Measurements from ENCODE around the gene LRRC37A.
"Not testable (repeated sequence)": the region's sequence is repeated elsewhere in the genome, so short reads cannot be mapped to it uniquely, and the experiment has no call there.

LRRC37A gene

DNA sequence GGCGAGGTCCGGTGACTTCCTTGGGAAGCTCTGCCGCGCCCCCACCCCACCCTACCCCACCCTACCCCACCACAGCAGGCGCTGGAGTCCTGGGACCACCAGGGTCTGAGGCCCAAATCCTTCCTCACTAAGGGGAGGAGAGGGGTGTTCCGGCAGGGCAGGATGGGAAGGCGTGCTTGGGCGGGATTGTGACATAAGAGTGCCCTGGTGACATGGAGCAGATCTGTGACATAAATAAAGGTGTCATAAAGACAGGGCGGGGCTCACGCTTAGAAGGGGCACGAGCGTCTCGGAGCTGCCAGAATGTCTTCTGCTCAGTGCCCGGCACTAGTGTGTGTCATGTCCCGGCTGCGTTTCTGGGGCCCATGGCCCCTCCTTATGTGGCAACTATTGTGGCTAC is at the start of gene LRRC37A:
TSS of gene LRRC37A (plus strand) at position 301 of the 400 bp plus-strand sequence. CDS start at position 304, 3 bp downstream.
- H3K27ac ChIP-seq, H3K4me3 ChIP-seq: not testable (repeated sequence)

GRCh38 chr17:46249153-46249552 is 45.8 kb upstream of the LRRC37A start:
- H3K27ac ChIP-seq, H3K4me3 ChIP-seq: not testable (repeated sequence)

- not testable (repeated sequence) for H3K27ac ChIP-seq, H3K4me3 ChIP-seq
These were observed 42.1 kb upstream of the LRRC37A start for GRCh38 chr17:46252804-46253203.

DNA sequence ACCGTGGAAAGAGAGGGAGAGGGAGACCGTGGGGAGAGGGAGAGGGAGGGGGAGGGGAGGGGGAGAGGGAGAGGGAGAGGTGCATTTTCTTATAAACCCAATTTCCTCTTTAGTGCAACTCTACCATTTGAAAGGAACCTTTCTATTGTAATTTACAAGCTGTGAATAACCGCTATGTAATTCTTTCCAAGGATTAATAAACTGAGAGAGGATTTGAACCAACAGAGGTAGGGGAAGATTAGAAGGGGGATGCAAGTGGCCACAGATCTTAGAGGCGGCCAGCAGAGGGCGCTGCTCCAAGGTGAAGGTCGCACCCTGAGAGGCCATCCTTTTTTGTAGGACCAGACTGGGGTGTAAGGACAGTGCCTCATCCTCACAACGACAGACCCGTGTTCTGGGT is 41.2 kb upstream of the LRRC37A start:
- H3K4me3 ChIP-seq, H3K27ac ChIP-seq: not testable (repeated sequence)

GRCh38 chr17:46254215-46254614 is 40.7 kb upstream of the LRRC37A start:
- not testable (repeated sequence) for H3K27ac ChIP-seq

GRCh38 chr17:46256369-46256768 is 38.6 kb upstream of the LRRC37A start:
- H3K27ac ChIP-seq, H3K4me3 ChIP-seq: not testable (repeated sequence)

More at GRCh38 chr17:46254215-46254614, 40.7 kb upstream of the LRRC37A start:
- not testable (repeated sequence) for H3K4me3 ChIP-seq

GRCh38 chr17:46259845-46260661 is 34.9 kb upstream of the LRRC37A start:
- peak overlapping the region; percentile 16 to 41 (median 26) for H3K4me3 ChIP-seq
- H3K27ac ChIP-seq: not testable (repeated sequence)

DNA sequence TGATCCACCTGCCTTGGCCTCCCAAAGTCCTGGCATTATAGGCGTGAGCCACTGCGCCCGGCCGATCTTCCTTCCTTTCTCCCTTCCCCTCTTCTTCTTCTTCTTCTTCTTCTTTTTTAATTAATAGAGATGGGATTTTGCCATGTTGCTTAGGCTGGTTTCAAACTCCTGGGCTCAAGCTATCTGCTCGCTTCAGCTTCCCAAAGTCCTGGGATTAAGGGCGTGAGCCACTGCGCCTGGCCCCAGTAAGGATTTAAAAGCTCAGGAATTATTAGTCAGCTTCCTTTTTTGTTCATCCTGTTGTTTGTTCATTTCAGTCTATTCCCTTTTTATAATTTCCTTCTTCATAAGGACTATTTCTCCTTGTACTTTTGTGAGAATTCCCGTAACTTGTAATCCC is 32.7 kb upstream of the LRRC37A start:
- Histone ChIP-seq H3K4me3 (no peak overlapping the region), H3K27ac (no peak overlapping the region)

DNA sequence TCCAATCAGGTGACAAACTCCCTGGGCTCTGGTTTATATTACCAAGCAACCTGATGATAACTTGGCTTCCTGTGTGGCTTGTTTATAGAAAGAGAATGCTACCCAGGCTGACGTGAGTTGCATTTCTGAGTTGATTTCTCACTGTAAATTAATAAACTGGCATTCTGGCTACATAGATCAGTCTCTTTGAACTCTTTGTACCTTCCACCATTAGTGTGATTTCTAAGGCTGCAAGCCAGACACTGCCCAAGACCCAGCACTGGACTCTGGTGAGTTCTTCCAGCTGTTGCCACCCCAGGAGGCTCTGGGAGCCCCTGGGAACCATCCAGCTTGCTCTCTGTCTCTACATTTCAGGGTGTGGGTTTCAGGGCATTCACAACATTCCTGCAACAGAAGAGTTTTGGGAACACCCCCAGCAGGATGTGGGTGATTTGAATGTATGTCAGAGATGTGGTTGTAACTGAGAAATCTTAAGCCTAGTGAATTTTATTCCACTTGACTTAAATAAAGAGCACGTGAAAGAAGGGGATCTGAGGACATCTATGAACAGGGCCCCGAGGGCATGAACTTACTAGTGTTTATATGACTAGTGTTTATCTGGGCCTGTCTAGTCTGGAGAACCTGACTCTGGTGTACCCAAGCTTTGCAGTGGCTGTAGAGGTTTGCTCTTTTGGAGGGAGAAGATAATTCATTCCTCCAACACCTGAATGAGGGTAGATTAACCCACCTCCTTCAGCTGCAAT is 30.3 kb upstream of the LRRC37A start:
- Histone ChIP-seq H3K4me3 (no peak overlapping the region), H3K27ac (peak overlapping the region in 5 of 21 experiments; percentile 9 to 77 (median 59))

DNA sequence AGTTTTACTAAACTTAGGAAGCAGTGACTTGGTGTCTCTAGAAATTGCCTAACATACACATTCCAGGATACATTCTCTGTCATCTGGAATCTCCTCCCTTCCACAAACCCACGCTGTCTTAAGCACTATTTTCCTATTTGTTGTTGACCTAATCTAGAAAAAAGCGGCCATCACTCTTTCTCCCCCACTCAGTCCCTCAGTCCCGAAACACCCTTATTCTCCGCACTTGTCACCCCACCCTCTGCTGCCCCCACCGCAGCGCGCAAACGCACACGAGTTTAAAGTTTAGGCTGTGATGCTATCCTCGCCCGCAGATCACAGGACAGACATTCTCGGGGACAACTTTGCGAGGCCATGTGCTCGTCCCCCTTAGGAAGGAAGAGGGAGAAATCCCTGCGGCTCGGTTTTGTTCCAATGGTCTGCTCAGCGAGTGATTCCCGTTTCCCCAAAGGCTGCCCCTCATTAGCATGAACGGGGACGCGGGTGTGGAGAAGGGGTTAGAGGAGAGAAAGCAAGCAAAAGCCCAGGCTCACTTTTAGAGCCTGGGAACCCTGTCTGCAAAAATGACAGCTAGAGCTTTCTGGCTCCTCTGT is 28.8 kb upstream of the LRRC37A start:
- H3K27ac ChIP-seq: peak overlapping the region in 19 of 21 experiments; percentile 31 to 94 (median 86)
- peak overlapping the region; percentile 38 to 81 (median 63) for H3K4me3 ChIP-seq

- Histone ChIP-seq H3K27ac (peak overlapping the region; percentile 34 to 94 (median 86)), H3K4me3 (peak overlapping the region; percentile 44 to 81 (median 67))
These were observed 28.0 kb upstream of the LRRC37A start for GRCh38 chr17:46266656-46267544.

DNA sequence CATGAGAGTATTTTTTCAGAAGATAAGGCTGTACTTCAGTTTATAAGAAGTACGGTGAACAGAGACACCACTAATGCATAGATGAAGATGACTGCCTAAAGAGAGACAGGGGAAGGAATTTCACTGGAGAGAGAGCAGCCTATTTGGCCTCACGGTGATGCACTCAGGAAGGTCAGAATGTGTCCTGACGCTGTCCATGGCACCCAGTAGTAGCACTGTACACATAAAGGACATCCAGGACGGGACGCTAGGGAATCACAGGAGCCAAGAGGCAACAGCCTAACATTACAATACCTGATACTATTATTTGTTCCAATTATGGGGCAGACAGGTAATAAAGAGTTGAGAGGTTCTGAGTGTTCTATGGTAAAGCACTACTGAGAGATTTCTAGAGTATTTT is 24.9 kb upstream of the LRRC37A start:
- Histone ChIP-seq H3K27ac (no peak overlapping the region), H3K4me3 (no peak overlapping the region)

- Histone ChIP-seq H3K27ac (no peak overlapping the region), H3K4me3 (no peak overlapping the region)
These were observed 21.2 kb upstream of the LRRC37A start for GRCh38 chr17:46273541-46274236.

DNA sequence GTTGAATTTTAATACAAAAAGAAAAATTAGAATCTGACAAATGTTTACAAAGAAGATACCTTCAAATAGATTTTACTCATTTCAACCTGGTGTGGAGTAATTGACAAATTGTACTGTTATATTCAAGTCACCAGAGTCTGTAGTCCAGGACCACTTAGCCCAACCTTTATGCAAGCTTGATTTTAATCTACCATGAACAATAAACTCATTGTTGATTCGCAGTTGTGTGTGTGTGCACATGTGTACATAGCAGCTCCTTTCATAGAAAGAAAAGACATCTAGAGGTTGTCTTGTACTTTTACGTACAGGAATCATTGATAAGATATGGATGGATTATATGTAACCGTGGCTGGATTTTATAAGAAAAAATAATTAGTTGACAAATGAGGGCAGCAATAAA is 20.7 kb upstream of the LRRC37A start:
- no peak overlapping the region for H3K27ac ChIP-seq

GRCh38 chr17:46276728-46277479 is 18.0 kb upstream of the LRRC37A start:
- H3K4me3 ChIP-seq, H3K27ac ChIP-seq: not testable (repeated sequence)

More for the DNA sequence above, 20.7 kb upstream of the LRRC37A start:
- H3K4me3 ChIP-seq: no peak overlapping the region

DNA sequence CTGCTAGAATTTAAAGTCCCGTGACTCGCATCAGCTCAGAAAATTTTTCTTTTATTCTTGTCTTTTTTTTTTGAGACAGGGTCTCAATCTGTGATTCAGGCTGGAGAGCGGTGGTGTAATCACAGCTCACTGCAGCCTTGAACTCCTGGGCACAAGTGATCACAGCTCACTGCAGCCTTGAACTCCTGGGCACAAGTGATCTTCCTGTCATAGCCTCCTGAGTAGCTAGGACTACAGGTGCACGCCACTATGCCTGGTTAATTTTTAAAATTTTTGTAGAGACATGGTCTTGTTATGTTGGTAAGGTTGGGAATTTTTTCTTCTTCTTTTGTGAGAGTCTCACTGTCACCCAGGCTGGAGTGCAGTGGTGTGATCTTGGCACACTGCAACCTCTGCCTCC is 13.6 kb upstream of the LRRC37A start:
- H3K27ac ChIP-seq, H3K4me3 ChIP-seq: not testable (repeated sequence)

- H3K4me3 ChIP-seq, H3K27ac ChIP-seq: not testable (repeated sequence)
These were observed 12.3 kb upstream of the LRRC37A start for GRCh38 chr17:46282635-46283034.

- not testable (repeated sequence) for H3K4me3 ChIP-seq, H3K27ac ChIP-seq
These were observed 10.5 kb upstream of the LRRC37A start for GRCh38 chr17:46284467-46284866.

Measured in skin epidermis (tissue), 12 donors.